GM23338 (cell line): ENCODE results near the gene CASK. TPM values are rescaled to one million over a fixed set of nuclear protein-coding genes. Genes with fewer than 3 reads are reported as not detected.

Experiments
- ATAC-seq: fragments of 200-7000 bp; cut with Tn5 transposase; 3 replicates; pipeline ENCODE4 v1.9.1; 2020
- DNase-seq: peaks from one replicate; pipeline ENCODE4 v3.0.0-alpha.2; 2015; ENCODE audit warnings: low spot score
- H2AFZ ChIP-seq: fragments of 200-600 bp; sonication (generic); 2 replicates; pipeline ENCODE4 v1.8.0; 2016; ENCODE audit warnings: antibody characterized with exemption, mild to moderate bottlenecking, moderate library complexity
- H3F3A ChIP-seq: fragments of 200-600 bp; sonication (generic); replicated peaks from 2 replicates; pipeline ENCODE4 v1.8.0; 2017; ENCODE audit warnings: antibody characterized with exemption, mixed run types, low read depth
- H3K27ac ChIP-seq: fragments of 200-600 bp; sonication (generic); 2 replicates; pipeline ENCODE4 v1.6.1; 2016; ENCODE audit warnings: low read depth
- H3K27me3 ChIP-seq: fragments of 200-600 bp; sonication (generic); 2 replicates; pipeline ENCODE4 v1.8.0; 2016; ENCODE audit warnings: mild to moderate bottlenecking, mixed run types, moderate library complexity; ENCODE audit not compliant: insufficient read depth
- H3K36me3 ChIP-seq: fragments of 200-600 bp; sonication (generic); 2 replicates; pipeline ENCODE4 v1.8.0; 2016; ENCODE audit warnings: mild to moderate bottlenecking; ENCODE audit not compliant: insufficient read depth
- H3K4me1 ChIP-seq: fragments of 200-600 bp; sonication (generic); 2 replicates; pipeline ENCODE4 v1.8.0; 2016; ENCODE audit warnings: mild to moderate bottlenecking, moderate library complexity; ENCODE audit not compliant: insufficient read depth
- H3K4me2 ChIP-seq: fragments of 200-600 bp; sonication (generic); 2 replicates; pipeline ENCODE4 v1.7.1; 2017; ENCODE audit warnings: mixed run types
- H3K4me3 ChIP-seq: fragments of 200-600 bp; sonication (generic); 2 replicates; pipeline ENCODE4 v1.6.1; 2016; ENCODE audit warnings: mixed run types
- H3K79me2 ChIP-seq: fragments of 200-600 bp; sonication (generic); replicated peaks from 2 replicates; pipeline ENCODE4 v1.8.0; 2017; ENCODE audit warnings: mild to moderate bottlenecking; ENCODE audit not compliant: insufficient read depth
- H3K9me2 ChIP-seq: fragments of 200-600 bp; sonication (generic); 2 replicates; pipeline ENCODE4 v1.8.0; 2017; ENCODE audit not compliant: insufficient read depth
- H4K20me1 ChIP-seq: fragments of 200-600 bp; sonication (generic); replicated peaks from 2 replicates; pipeline ENCODE4 v1.8.0; 2017; ENCODE audit warnings: mild to moderate bottlenecking; ENCODE audit not compliant: insufficient read depth
- H3K27ac Mint-ChIP-seq: 2 replicates; pipeline ENCODE4 v1.8.0; 2020; ENCODE audit warnings: inconsistent platforms, mild to moderate bottlenecking, moderate library complexity, mixed read lengths
- H3K27me3 Mint-ChIP-seq: 3 replicates; pipeline ENCODE4 v1.8.0; 2022; ENCODE audit warnings: low read depth, mild to moderate bottlenecking, moderate library complexity, mixed read lengths, inconsistent platforms; ENCODE audit not compliant: insufficient read depth, poor library complexity
- H3K36me3 Mint-ChIP-seq: 3 replicates; pipeline ENCODE4 v1.8.0; 2021; ENCODE audit warnings: low read depth, mild to moderate bottlenecking, inconsistent platforms, moderate library complexity, mixed read lengths
- H3K4me1 Mint-ChIP-seq: 3 replicates; pipeline ENCODE4 v1.8.0; 2020; ENCODE audit warnings: mild to moderate bottlenecking, inconsistent platforms, mixed read lengths
- H3K4me3 Mint-ChIP-seq: 3 replicates; pipeline ENCODE4 v1.8.0; 2021; ENCODE audit warnings: moderate library complexity, mild to moderate bottlenecking, inconsistent platforms, mixed read lengths
- H3K9me3 Mint-ChIP-seq: 3 replicates; pipeline ENCODE4 v1.8.0; 2020; ENCODE audit warnings: moderate library complexity, mild to moderate bottlenecking, inconsistent platforms, mixed read lengths
- CREB1 ChIP-seq: fragments of 250-450 bp; sonication (Bioruptor Pico); IDR thresholded peaks from 2 replicates; pipeline ENCODE4 v1.5.0; 2020; ENCODE audit warnings: low read depth, mild to moderate bottlenecking, moderate library complexity
- EZH2 ChIP-seq: fragments of 200-600 bp; sonication (generic); IDR thresholded peaks from one replicate; pipeline ENCODE4 v1.8.0; 2017; ENCODE audit warnings: antibody characterized with exemption, mild to moderate bottlenecking, low read depth; ENCODE audit not compliant: unreplicated experiment
- EZH2phosphoT487 ChIP-seq: fragments of 200-600 bp; sonication (generic); IDR thresholded peaks from one replicate; pipeline ENCODE4 v1.8.1; 2018; ENCODE audit warnings: antibody characterized with exemption; ENCODE audit not compliant: unreplicated experiment
- JUNB ChIP-seq: IDR thresholded peaks from one replicate; pipeline ENCODE4 v1.6.1; 2016; ENCODE audit warnings: antibody characterized with exemption; ENCODE audit not compliant: unreplicated experiment
- NANOG ChIP-seq: IDR thresholded peaks from 2 replicates; pipeline ENCODE4 v1.6.1; 2016; ENCODE audit warnings: antibody characterized with exemption, borderline replicate concordance
- POLR2AphosphoS5 ChIP-seq: IDR thresholded peaks from 2 replicates; pipeline ENCODE4 v1.6.1; 2016; ENCODE audit warnings: antibody characterized with exemption, low read depth
- REST ChIP-seq: IDR thresholded peaks from one replicate; pipeline ENCODE4 v1.6.1; 2018; ENCODE audit warnings: antibody characterized with exemption; ENCODE audit not compliant: unreplicated experiment
- STAT1 ChIP-seq: IDR thresholded peaks from one replicate; pipeline ENCODE4 v1.6.1; 2016; ENCODE audit warnings: antibody characterized with exemption; ENCODE audit not compliant: unreplicated experiment
- ZNF114 ChIP-seq: fragments of 250-450 bp; sonication (Bioruptor Pico); IDR thresholded peaks from 2 replicates; pipeline ENCODE4 v1.5.0; 2020; ENCODE audit warnings: mild to moderate bottlenecking, moderate library complexity
- ZNF331 ChIP-seq: fragments of 250-450 bp; sonication (Bioruptor Pico); IDR thresholded peaks from 2 replicates; pipeline ENCODE4 v1.5.0; 2020; ENCODE audit warnings: low read depth, mild to moderate bottlenecking, moderate library complexity
- ZNF462 ChIP-seq: fragments of 250-450 bp; sonication (Bioruptor Pico); IDR thresholded peaks from 2 replicates; pipeline ENCODE4 v1.5.0; 2020; ENCODE audit warnings: mild to moderate bottlenecking, moderate library complexity
- polyA plus RNA-seq: library from polyadenylated mRNA; unstranded; fragments of >200 nt; fragmentation: Nextera tagmentation; extraction: Ambion mirVana; gene quantifications from 2 replicates; pipeline ENCODE4 v1.2.1, GENCODE V29; 2016
- total RNA-seq: library from RNA; depleted of rRNA; stranded (reverse); fragments of >200 nt; shearing (Covaris generic); gene quantifications from 2 replicates; pipeline ENCODE4 v1.2.3, GENCODE V29; 2014

CASK gene
- total and polyA plus RNA-seq, 2 experiments from 2014 or later = 15.3 to 44.4 TPM

- TF ChIP-seq NANOG (no peak), ZNF331 (CRISPR knock-in tag) (no peak), CREB1 (CRISPR knock-in tag) (no peak), ZNF114 (no peak)
Observed at GRCh38 chrX:41796577-41796976, 126.8 kb downstream of the CASK start (continued).

GRCh38 chrX:41796046-41796445 is 127.3 kb downstream of the CASK start:
- H3K79me2 ChIP-seq = peaks cover 8% of the 10 kb centered on the region; the same call in 1 of the 2 replicates
- no peaks in the 10 kb centered on the region for H3F3A ChIP-seq
- peaks cover 3% of the 10 kb centered on the region; the same call in 1 of the 3 replicates for H3K9me3 Mint-ChIP-seq
- peaks cover 5% of the 10 kb centered on the region; the same call in 1 of the 3 replicates for H3K36me3 Mint-ChIP-seq
- H3K4me2 ChIP-seq = no peak overlapping the region
- H3K4me3 Mint-ChIP-seq = no peak overlapping the region
- ATAC-seq = no peak
- H4K20me1 ChIP-seq = no peaks in the 10 kb centered on the region
- no peaks in the 10 kb centered on the region for H3K27me3 Mint-ChIP-seq
- H3K27ac Mint-ChIP-seq = no peak overlapping the region
- no peaks in the 10 kb centered on the region for H3K9me2 ChIP-seq
- no peak overlapping the region for H3K4me3 ChIP-seq
- H3K4me1 ChIP-seq = no peaks in the 10 kb centered on the region
- H3K4me1 Mint-ChIP-seq = peaks cover 4% of the 10 kb centered on the region; the same call in 2 of the 3 replicates
- DNase-seq = no peak
- no peak overlapping the region for H2AFZ ChIP-seq
- no peaks in the 10 kb centered on the region for H3K36me3 ChIP-seq
- no peak overlapping the region for H3K27ac ChIP-seq
- TF ChIP-seq JUNB = no peak
- no peak for TF ChIP-seq STAT1
- H3K27me3 ChIP-seq = no peaks in the 10 kb centered on the region

- no peak overlapping the region for H3K4me2 ChIP-seq
- no peaks in the 10 kb centered on the region for H3K9me2 ChIP-seq
- Mint-ChIP-seq H3K4me3 (no peak overlapping the region), H3K27ac (no peak overlapping the region), H3K36me3 (peaks cover 12% of the 10 kb centered on the region), H3K27me3 (no peaks in the 10 kb centered on the region), H3K4me1 (no peaks in the 10 kb centered on the region; the same call in 2 of the 3 replicates), H3K9me3 (no peaks in the 10 kb centered on the region)
- H2AFZ ChIP-seq = no peak overlapping the region
- H3K4me3 ChIP-seq = no peak overlapping the region
- no peaks in the 10 kb centered on the region for H4K20me1 ChIP-seq
- no peaks in the 10 kb centered on the region for H3K4me1 ChIP-seq
- DNase-seq (no peak), ATAC-seq (no peak)
- 0 out of 2 replicates have a peak, but pooled peaks cover 5% of the 10 kb centered on the region for H3K79me2 ChIP-seq
- no peak overlapping the region for H3K27ac ChIP-seq
- no peaks in the 10 kb centered on the region for H3F3A ChIP-seq
- no peaks in the 10 kb centered on the region for H3K27me3 ChIP-seq
- H3K36me3 ChIP-seq = no peaks in the 10 kb centered on the region
- TF ChIP-seq REST = no peak
- TF ChIP-seq STAT1 = no peak
- no peak for TF ChIP-seq ZNF114
- TF ChIP-seq POLR2AphosphoS5 = no peak
- TF ChIP-seq ZNF462 (CRISPR knock-in tag) = no peak
- no peak for TF ChIP-seq EZH2
- TF ChIP-seq EZH2phosphoT487 = no peak
- no peak for TF ChIP-seq NANOG
Observed at GRCh38 chrX:41789374-41789773, 134.0 kb downstream of the CASK start.
